ENCODE results near the gene IL18.

Gene IL18

DNA sequence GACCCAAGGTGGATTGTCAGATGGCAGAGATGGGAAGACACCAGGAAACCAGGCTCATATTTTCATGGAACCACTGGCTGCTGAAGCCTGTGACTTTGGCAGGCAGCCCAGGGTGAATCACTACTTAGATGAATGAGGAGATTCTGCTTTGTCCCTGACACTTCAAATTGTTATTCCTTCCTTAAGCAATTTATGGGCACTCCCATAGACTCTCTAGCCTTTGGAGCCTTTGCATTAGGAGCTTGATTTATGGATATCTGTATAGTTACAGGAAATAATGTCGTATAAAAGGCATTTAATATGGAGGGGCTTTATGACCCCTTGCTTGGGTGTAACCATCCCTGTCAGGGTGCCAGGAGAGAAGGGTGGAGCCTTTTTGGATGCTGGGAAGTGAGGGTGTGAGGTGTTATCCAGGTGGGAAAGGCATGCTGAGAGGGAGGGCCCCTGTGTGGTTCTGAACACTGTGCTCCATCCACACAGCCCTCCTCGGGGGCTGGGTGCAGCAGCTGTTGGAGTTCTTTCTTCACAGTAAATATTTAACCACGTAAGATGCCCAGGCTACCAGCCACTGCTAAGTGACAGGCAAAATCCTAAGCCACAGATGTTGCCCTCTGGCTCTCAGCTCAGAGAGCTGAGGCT is 35.3 kb downstream of the IL18 start:
- DNase-seq (ENCODE audit: low spot score) = no peak
- TF ChIP-seq, protein P1, sequence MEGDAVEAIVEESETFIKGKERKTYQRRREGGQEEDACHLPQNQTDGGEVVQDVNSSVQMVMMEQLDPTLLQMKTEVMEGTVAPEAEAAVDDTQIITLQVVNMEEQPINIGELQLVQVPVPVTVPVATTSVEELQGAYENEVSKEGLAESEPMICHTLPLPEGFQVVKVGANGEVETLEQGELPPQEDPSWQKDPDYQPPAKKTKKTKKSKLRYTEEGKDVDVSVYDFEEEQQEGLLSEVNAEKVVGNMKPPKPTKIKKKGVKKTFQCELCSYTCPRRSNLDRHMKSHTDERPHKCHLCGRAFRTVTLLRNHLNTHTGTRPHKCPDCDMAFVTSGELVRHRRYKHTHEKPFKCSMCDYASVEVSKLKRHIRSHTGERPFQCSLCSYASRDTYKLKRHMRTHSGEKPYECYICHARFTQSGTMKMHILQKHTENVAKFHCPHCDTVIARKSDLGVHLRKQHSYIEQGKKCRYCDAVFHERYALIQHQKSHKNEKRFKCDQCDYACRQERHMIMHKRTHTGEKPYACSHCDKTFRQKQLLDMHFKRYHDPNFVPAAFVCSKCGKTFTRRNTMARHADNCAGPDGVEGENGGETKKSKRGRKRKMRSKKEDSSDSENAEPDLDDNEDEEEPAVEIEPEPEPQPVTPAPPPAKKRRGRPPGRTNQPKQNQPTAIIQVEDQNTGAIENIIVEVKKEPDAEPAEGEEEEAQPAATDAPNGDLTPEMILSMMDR (IDR thresholded peaks at IDR 0.05; ENCODE audit: borderline replicate concordance, control extremely low read depth, extremely low read depth, insufficient read depth, missing control alignments) = no peak
- in situ Hi-C loops (cut with MboI; ENCODE audit: low sequenced_read_pairs, unreplicated experiment) = no loop called here

DNA sequence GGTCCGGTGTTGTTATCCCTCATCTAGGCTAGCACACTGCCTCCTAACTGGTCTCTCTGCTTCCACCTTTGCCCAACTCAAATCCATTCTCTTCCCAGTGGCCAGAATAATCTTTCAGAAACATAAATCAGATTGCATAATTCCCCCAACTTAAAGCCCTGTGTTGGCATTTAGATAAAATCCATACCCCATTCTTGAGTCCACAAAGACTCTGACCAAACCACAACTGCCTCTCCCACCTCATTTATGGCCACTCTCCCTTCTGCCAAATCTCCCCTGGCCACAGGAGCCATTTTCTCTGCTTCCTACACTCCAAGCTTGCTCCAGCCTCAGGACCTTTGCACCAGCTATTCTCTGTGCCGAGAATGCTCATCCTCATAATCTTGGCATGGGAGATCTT is 36.8 kb downstream of the IL18 start:
- TF ChIP-seq, protein P1 (IDR thresholded peaks at IDR 0.05; ENCODE audit: borderline replicate concordance, control extremely low read depth, extremely low read depth, insufficient read depth, missing control alignments) = no peak
- in situ Hi-C loops (cut with MboI; ENCODE audit: low sequenced_read_pairs, unreplicated experiment) = no loop called here
- no peak for DNase-seq (ENCODE audit: low spot score)

DNA sequence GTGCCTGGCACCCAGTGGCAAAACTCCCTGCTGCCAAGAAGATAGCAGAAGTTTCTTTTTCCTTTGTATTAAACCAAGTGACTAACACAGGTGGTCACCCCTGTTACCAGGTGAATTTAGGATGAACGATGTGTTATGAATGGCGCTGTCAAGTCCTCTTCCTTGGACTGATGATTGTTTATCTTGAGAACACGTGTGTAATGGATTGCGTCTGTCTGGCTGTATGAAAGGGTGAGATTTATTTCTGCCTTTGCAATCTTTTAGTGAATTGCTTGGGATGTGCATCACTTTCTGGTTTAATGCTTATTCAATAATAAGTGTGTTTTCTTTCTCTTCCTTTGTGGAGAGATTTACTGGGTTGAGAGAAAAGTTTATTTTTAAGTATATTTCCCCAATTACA is 40.8 kb downstream of the IL18 start:
- DNase-seq (ENCODE audit: low spot score) = no peak
- in situ Hi-C loops (cut with MboI; ENCODE audit: low sequenced_read_pairs, unreplicated experiment) = no loop called here
- TF ChIP-seq, protein P1 (IDR thresholded peaks at IDR 0.05; ENCODE audit: borderline replicate concordance, control extremely low read depth, extremely low read depth, insufficient read depth, missing control alignments) = no peak

DNA sequence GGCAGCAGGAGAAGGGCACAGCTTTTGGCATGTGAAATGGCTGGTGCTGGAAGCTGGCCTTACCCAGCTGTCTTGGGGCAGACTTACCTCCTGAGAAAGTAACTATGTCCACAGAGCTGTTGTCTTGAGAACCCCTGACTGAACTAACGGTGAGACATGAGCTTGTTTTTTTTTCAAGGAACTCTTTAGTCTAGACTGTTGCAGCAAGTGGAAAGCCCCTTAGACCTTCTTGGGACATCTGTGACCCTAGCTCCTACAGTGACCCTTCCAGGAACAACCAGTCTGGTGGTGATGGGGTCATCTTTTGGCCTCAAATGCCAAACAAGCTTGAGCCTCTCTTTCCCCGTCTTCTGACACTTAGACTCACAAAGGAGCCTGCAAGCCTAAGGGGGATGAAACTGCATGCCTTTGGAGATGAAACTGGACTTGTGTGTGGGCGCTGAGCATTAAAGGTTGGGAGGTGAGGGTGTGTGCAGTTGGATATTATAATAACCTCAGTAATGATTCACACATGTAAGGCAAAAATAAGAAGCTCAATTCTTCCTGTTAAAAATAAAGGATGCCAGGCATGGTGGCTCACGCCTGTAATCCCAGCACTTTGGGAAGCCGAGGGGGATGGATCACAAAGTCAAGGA is 41.8 kb downstream of the IL18 start:
- TF ChIP-seq, protein P1 (IDR thresholded peaks at IDR 0.05; ENCODE audit: borderline replicate concordance, control extremely low read depth, extremely low read depth, insufficient read depth, missing control alignments) = no peak
- in situ Hi-C loops (cut with MboI; ENCODE audit: low sequenced_read_pairs, unreplicated experiment) = no loop called here
- DNase-seq (ENCODE audit: low spot score) = no peak

DNA sequence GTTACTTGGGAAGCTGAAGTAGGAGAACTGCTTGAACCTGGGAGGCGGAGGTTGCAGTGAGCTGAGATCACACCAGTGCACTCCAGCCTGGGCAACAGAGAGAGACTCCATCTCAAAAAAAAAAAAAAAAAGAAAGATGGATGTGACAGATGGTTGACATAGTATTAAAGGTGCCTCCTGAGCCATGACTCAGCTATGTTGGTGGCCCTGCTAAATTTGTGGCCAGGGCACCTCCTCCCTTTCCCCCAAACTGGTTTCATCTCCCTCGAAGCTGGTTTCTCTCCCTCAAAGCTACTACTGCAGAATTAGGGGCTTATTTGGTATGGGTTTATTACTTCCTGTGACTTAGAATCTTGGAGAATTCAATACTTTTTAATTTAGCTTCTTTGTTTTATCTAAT is 45.7 kb downstream of the IL18 start:
- DNase-seq (ENCODE audit: low spot score) = no peak
- TF ChIP-seq, protein P1 (IDR thresholded peaks at IDR 0.05; ENCODE audit: borderline replicate concordance, control extremely low read depth, extremely low read depth, insufficient read depth, missing control alignments) = no peak
- in situ Hi-C loops (cut with MboI; ENCODE audit: low sequenced_read_pairs, unreplicated experiment) = no loop called here

DNA sequence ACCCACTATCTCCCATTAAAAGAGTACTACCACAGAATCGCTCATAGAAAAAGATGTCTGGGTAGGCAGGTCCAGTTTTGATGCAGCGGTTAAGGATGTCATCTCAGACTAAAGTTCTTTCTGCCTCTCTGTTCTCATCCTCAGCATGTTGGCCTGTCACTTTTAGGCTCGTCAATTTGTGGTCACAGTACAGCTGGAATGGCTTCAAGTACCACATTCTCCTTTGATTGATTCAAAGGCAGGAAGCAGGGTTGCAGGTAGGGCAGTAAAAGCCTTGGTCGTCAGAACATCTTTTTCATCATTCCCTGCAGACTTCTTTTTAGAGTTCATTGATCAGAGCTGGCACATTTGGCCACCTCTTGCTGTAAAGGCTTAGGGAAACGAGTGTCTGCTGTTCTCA is 48.5 kb downstream of the IL18 start:
- TF ChIP-seq, protein P1 (IDR thresholded peaks at IDR 0.05; ENCODE audit: borderline replicate concordance, control extremely low read depth, extremely low read depth, insufficient read depth, missing control alignments) = no peak
- no peak for DNase-seq (ENCODE audit: low spot score)
- in situ Hi-C loops (cut with MboI; ENCODE audit: low sequenced_read_pairs, unreplicated experiment) = no loop called here
